Nephron (organoid): Measurements from ENCODE around the gene RIMBP2.
A peak's percentile ranks its signal among the peaks of the same experiment; 100 is the strongest.

Experiments used
- H3K27ac Mint-ChIP-seq, 3 experiments: 2 replicates each; pipeline ENCODE4 v1.8.0; 2020; ENCODE audit warnings: mixed read lengths in 3 of 3, mild to moderate bottlenecking in 2 of 3, moderate library complexity in 1 of 3
- H3K27me3 Mint-ChIP-seq: 2 replicates; pipeline ENCODE4 v1.8.0; 2021; ENCODE audit warnings: low read depth, mild to moderate bottlenecking, moderate library complexity, mixed read lengths
- H3K36me3 Mint-ChIP-seq: 2 replicates; pipeline ENCODE4 v1.8.0; 2020; ENCODE audit warnings: low read depth, mixed read lengths
- H3K4me1 Mint-ChIP-seq: 2 replicates; pipeline ENCODE4 v1.8.0; 2020; ENCODE audit warnings: mixed read lengths
- H3K4me3 Mint-ChIP-seq, 3 experiments: 2 replicates each; pipeline ENCODE4 v1.8.0; 2020; ENCODE audit warnings: mild to moderate bottlenecking in 3 of 3, mixed read lengths in 3 of 3, moderate library complexity in 2 of 3
- H3K9me3 Mint-ChIP-seq: 2 replicates; pipeline ENCODE4 v1.8.0; 2020; ENCODE audit warnings: mixed read lengths
- CTCF ChIP-seq, 3 experiments: fragments of 200-600 bp; sonication (generic); IDR thresholded peaks; one replicate each; pipeline ENCODE4 v1.5.0; 2021; ENCODE audit warnings: antibody characterized with exemption in 3 of 3; ENCODE audit not compliant: unreplicated experiment in 3 of 3

The RIMBP2 gene

DNA sequence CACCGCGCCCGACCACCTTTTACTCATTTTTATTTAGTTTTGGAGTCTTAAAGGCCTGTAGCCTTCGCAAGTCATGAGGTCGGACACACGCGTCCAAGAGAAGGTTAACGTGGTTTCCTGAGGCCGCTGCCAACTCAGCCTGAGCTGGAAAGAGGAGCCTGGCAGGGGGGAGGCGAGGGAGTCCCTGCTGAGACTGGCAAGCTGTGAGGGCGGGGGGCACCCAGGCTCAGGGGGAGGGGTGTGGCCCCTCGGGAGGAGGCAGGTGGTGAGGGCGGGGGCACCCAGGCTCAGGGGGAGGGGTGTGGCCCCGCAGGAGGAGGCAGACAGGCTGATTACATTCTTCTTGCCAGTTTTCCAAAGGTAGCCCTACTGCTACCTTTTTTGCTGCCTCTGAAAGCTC, 235.2 kb downstream of the RIMBP2 start:
- no peak for TF ChIP-seq CTCF (IDR thresholded peaks at IDR 0.05; ENCODE audit: unreplicated experiment in 3 of 3)
- no peaks in the 10 kb centered on the region for H3K9me3 Mint-ChIP-seq
- H3K4me1 Mint-ChIP-seq: peaks cover 18% of the 10 kb centered on the region
- no peak overlapping the region for H3K4me3 Mint-ChIP-seq
- H3K27me3 Mint-ChIP-seq: peaks cover 14% of the 10 kb centered on the region
- no peak overlapping the region for H3K27ac Mint-ChIP-seq
- no peaks in the 10 kb centered on the region for H3K36me3 Mint-ChIP-seq

DNA sequence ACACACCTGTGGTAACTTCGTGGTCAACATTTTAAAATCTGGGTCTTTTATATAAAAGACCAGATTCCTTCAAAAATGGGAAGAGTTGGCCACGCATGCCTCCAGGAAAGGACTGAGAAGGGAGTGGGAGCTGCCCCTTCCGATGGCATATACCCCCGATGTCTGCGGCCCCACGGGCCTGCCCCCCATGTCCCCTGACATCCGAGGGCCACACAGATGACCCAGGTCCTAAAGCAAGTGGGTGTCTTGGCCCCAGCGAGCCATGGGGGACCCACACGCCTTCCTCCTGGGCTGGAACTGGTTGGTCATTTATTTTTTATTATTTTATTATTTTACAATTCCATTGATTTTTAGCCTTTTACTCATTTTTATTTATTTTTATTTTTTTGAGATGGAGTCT, 235.9 kb downstream of the RIMBP2 start:
- Mint-ChIP-seq H3K27me3 (peaks cover 18% of the 10 kb centered on the region), H3K4me1 (peaks cover 24% of the 10 kb centered on the region), H3K27ac (no peak overlapping the region), H3K9me3 (no peaks in the 10 kb centered on the region), H3K4me3 (no peak overlapping the region), H3K36me3 (no peaks in the 10 kb centered on the region)
- TF ChIP-seq CTCF (IDR thresholded peaks at IDR 0.05; ENCODE audit: unreplicated experiment in 3 of 3): no peak

DNA sequence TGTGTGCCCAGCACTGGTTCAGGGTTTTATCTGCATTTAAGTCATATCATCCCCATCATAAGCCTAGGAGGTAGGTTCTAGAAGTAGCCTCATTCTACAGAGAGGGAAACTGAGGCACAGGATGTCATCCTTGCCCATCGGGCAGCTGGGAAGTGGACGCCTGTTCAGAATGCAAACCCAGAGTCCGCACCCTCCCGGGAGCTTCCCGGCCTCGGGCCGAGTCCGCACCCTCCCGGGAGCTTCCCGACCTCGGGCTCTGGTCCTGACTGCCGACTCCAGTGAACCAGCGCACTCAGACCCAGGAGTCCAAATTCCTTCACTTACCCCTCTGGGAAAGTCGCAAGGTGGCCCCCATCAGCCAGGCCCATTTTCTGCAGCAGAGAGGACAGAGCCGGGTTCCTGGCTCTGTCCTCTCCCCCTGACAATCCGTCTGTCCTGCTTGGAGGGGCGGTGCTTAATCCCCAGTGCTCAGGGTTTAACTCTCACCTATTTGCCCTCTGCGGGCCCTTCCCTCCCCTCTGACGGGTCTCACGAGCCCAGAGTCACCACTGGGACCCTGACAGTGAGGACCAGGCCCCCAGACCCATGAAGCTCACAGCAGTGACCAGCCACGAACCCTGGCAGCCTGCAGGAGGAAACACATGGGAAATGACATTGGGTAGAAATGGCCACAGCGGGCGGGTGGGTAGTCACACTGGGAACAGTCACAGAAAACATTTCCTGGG, 236.5 kb downstream of the RIMBP2 start:
- Mint-ChIP-seq H3K9me3 (no peaks in the 10 kb centered on the region), H3K27ac (no peak overlapping the region)

DNA sequence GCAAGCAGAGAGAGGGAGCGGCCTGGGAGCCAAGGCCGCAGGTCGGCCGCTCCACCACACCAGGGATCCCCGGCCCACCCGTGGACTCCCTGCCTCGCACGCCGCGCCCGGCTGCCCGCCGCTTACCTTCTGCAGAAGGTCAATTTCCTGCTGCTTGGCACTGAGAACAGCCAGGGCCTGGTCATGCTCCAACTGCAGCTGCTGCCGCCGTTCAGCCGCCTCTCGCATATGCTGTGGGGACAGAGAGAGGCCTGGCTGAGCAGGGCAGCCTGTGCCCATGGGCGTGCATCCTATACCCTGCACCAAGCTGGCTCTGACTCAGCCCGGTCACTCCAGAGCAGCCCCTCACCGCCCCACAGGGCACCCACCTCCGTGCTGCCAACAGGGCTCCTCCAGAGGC, 237.3 kb downstream of the RIMBP2 start:
- TF ChIP-seq CTCF (IDR thresholded peaks at IDR 0.05; ENCODE audit: unreplicated experiment in 3 of 3): no peak
- peaks cover 18% of the 10 kb centered on the region for H3K27me3 Mint-ChIP-seq
- no peak overlapping the region for H3K4me3 Mint-ChIP-seq
- H3K36me3 Mint-ChIP-seq: no peaks in the 10 kb centered on the region
- H3K4me1 Mint-ChIP-seq: peaks cover 27% of the 10 kb centered on the region
- H3K27ac Mint-ChIP-seq: no peak overlapping the region
- no peaks in the 10 kb centered on the region for H3K9me3 Mint-ChIP-seq

More for the DNA sequence above, 236.5 kb downstream of the RIMBP2 start:
- no peak for TF ChIP-seq CTCF (IDR thresholded peaks at IDR 0.05; ENCODE audit: unreplicated experiment in 3 of 3)
- Mint-ChIP-seq H3K27me3 (peaks cover 22% of the 10 kb centered on the region), H3K4me1 (peaks cover 27% of the 10 kb centered on the region), H3K36me3 (no peaks in the 10 kb centered on the region), H3K4me3 (no peak overlapping the region)

DNA sequence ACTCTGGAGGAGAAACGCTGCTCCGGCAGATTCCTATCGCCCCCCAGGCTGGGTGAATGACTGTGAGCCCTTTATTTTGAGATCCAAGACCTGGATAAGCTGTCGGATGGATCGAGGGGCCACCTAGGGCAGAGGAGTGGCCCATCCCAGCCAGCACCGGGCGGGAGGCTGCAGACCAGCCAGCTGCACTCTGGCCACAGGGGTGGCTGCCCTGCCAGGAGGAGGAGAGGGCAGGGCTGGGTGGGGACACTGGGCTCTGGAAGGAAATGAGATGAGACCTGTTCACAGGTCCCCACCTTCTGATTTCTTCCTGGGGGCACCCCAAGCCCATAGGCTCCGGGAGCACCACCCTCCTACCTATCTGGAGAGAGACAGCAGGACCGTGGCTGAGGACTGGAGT, 238.4 kb downstream of the RIMBP2 start:
- Mint-ChIP-seq H3K27me3 (peaks cover 27% of the 10 kb centered on the region), H3K36me3 (no peaks in the 10 kb centered on the region), H3K4me1 (peaks cover 27% of the 10 kb centered on the region), H3K4me3 (no peak overlapping the region), H3K9me3 (no peaks in the 10 kb centered on the region), H3K27ac (no peak overlapping the region)
- no peak for TF ChIP-seq CTCF (IDR thresholded peaks at IDR 0.05; ENCODE audit: unreplicated experiment in 3 of 3)

- Mint-ChIP-seq H3K36me3 (no peaks in the 10 kb centered on the region), H3K27ac (peak overlapping the region in 1 of 3 experiments; percentile 0), H3K9me3 (no peaks in the 10 kb centered on the region), H3K4me3 (no peak overlapping the region), H3K4me1 (peaks cover 27% of the 10 kb centered on the region), H3K27me3 (peaks cover 27% of the 10 kb centered on the region)
- no peak for TF ChIP-seq CTCF (IDR thresholded peaks at IDR 0.05; ENCODE audit: unreplicated experiment in 3 of 3)
Measured at GRCh38 chr12:130477266-130477665, 238.8 kb downstream of the RIMBP2 start.
